ENCODE data around the gene TPX2. TPM values are rescaled to one million over a fixed set of nuclear protein-coding genes. Genes with fewer than 3 reads are reported as not detected.
A peak's percentile ranks its signal among the peaks of the same experiment; 100 is the strongest.

The TPX2 gene
- total RNA-seq, 1 experiment from 2014 or later = 248 TPM

GRCh38 chr20:31829731-31830130 is 90.6 kb downstream of the TPX2 start:
- POLR2A ChIA-PET = no interaction called here
- CTCF ChIA-PET = interaction anchor here (0.8 kb wide), 1 partner anchor 17 kb away, joined by 3 read pairs; no protein-coding TSS in a partner anchor
- TF ChIP-seq TCF7L2 (IDR thresholded peaks at IDR 0.05; ENCODE audit: low read depth, low read length) (no peak), REST (IDR thresholded peaks at IDR 0.05; ENCODE audit: insufficient read depth in 1 of 2, low read depth in 2 of 2, low read length in 1 of 2) (no peak), SIN3A (IDR thresholded peaks at IDR 0.05; ENCODE audit: borderline replicate concordance, insufficient read depth, low read depth, low read length) (no peak), CTCF (IDR thresholded peaks at IDR 0.05) (no peak), POLR2AphosphoS5 (IDR thresholded peaks at IDR 0.05; ENCODE audit: low read depth, low read length) (no peak)

GRCh38 chr20:31830406-31830981 is 91.4 kb downstream of the TPX2 start:
- Histone ChIP-seq H3K4me1 (ENCODE audit: control insufficient read depth, insufficient read depth, low read length) (peaks cover 21% of the 10 kb centered on the region), H3K9me3 (ENCODE audit: control insufficient read depth, insufficient read depth, low read depth, low read length) (no peaks in the 10 kb centered on the region), H3K4me3 (ENCODE audit: low read depth in 2 of 2, low read length in 2 of 2) (no peak overlapping the region), H3K36me3 (ENCODE audit: control insufficient read depth, insufficient read depth, low read length) (no peaks in the 10 kb centered on the region), H3K27ac (ENCODE audit: low read length) (peak overlapping the region; percentile 24; the same call in 1 of the 2 replicates), H3K27me3 (ENCODE audit: control insufficient read depth, insufficient read depth, low read length) (no peaks in the 10 kb centered on the region)
- ATAC-seq (no peak), DNase-seq (ENCODE audit: low read depth, low spot score) (no peak)
- ChIA-PET CTCF (no interaction called here), POLR2A (no interaction called here)
- intact Hi-C loops (cut with micrococcal nuclease; ENCODE audit: unreplicated experiment) (no loop called here), in situ Hi-C loops (cut with HindIII; ENCODE audit: low pct_unique_long_range_greater_than_20kb, low sequenced_read_pairs) (no loop called here)
- no TSS peak for BruUV-seq (replicated peaks)
- TF ChIP-seq POLR2AphosphoS5 (IDR thresholded peaks at IDR 0.05; ENCODE audit: low read depth, low read length) = no peak

More at GRCh38 chr20:31829731-31830130, 90.6 kb downstream of the TPX2 start:
- Histone ChIP-seq H3K27ac (ENCODE audit: low read length) (peak overlapping the region; percentile 24; the same call in 1 of the 2 replicates), H3K27me3 (ENCODE audit: control insufficient read depth, insufficient read depth, low read length) (no peaks in the 10 kb centered on the region), H3K4me1 (ENCODE audit: control insufficient read depth, insufficient read depth, low read length) (peaks cover 13% of the 10 kb centered on the region), H3K36me3 (ENCODE audit: control insufficient read depth, insufficient read depth, low read length) (no peaks in the 10 kb centered on the region), H3K9me3 (ENCODE audit: control insufficient read depth, insufficient read depth, low read depth, low read length) (no peaks in the 10 kb centered on the region), H3K4me3 (ENCODE audit: low read depth in 2 of 2, low read length in 2 of 2) (no peak overlapping the region)
- no peak for DNase-seq (ENCODE audit: low read depth, low spot score)
- intact Hi-C loops (cut with micrococcal nuclease; ENCODE audit: unreplicated experiment) = no loop called here
- in situ Hi-C loops (cut with HindIII; ENCODE audit: low pct_unique_long_range_greater_than_20kb, low sequenced_read_pairs) = no loop called here
- ATAC-seq = no peak
- BruUV-seq (replicated peaks) = no TSS peak

GRCh38 chr20:31831211-31831610 is 92.1 kb downstream of the TPX2 start:
- Histone ChIP-seq H3K27ac (ENCODE audit: low read length) (no peak overlapping the region; the same call in 1 of the 2 replicates), H3K4me1 (ENCODE audit: control insufficient read depth, insufficient read depth, low read length) (peaks cover 28% of the 10 kb centered on the region), H3K36me3 (ENCODE audit: control insufficient read depth, insufficient read depth, low read length) (no peaks in the 10 kb centered on the region), H3K27me3 (ENCODE audit: control insufficient read depth, insufficient read depth, low read length) (no peaks in the 10 kb centered on the region), H3K9me3 (ENCODE audit: control insufficient read depth, insufficient read depth, low read depth, low read length) (no peaks in the 10 kb centered on the region), H3K4me3 (ENCODE audit: low read depth in 2 of 2, low read length in 2 of 2) (no peak overlapping the region)
- DNase-seq (ENCODE audit: low read depth, low spot score) (no peak), ATAC-seq (no peak)
- CTCF ChIA-PET = interaction anchor here (0.7 kb wide), 1 partner anchor 160 kb away, joined by 11 read pairs; no protein-coding TSS in a partner anchor
- intact Hi-C loops (cut with micrococcal nuclease; ENCODE audit: unreplicated experiment) (no loop called here), in situ Hi-C loops (cut with HindIII; ENCODE audit: low pct_unique_long_range_greater_than_20kb, low sequenced_read_pairs) (no loop called here)
- POLR2A ChIA-PET = no interaction called here
- no peak for TF ChIP-seq CTCF (IDR thresholded peaks at IDR 0.05)
- TF ChIP-seq TCF7L2 (IDR thresholded peaks at IDR 0.05; ENCODE audit: low read depth, low read length) = no peak
- TF ChIP-seq SIN3A (IDR thresholded peaks at IDR 0.05; ENCODE audit: borderline replicate concordance, insufficient read depth, low read depth, low read length) = no peak
- no peak for TF ChIP-seq REST (IDR thresholded peaks at IDR 0.05; ENCODE audit: insufficient read depth in 1 of 2, low read depth in 2 of 2, low read length in 1 of 2)
- TF ChIP-seq POLR2AphosphoS5 (IDR thresholded peaks at IDR 0.05; ENCODE audit: low read depth, low read length) = no peak
- BruUV-seq (replicated peaks) = no TSS peak

Data from Panc1 (cell line).